Neural progenitor cell (in vitro differentiated cells): Measurements from ENCODE around the gene ZBTB46. TPM values are rescaled to one million over a fixed set of nuclear protein-coding genes. Genes with fewer than 3 reads are reported as not detected.

Experiments
- DNase-seq: peaks from one replicate; pipeline ENCODE4 v3.0.0-alpha.2; 2016; ENCODE audit warnings: low spot score
- H2AFZ ChIP-seq: fragments of 200-600 bp; sonication (generic); replicated peaks from 2 replicates; pipeline ENCODE4 v1.6.1; 2016; ENCODE audit warnings: antibody characterized with exemption
- H3F3A ChIP-seq: fragments of 200-600 bp; sonication (generic); 2 replicates; pipeline ENCODE4 v1.6.1; 2016; ENCODE audit warnings: antibody characterized with exemption, low read depth
- H3K27ac ChIP-seq: fragments of 200-600 bp; sonication (generic); 2 replicates; pipeline ENCODE4 v1.5.1; 2016; ENCODE audit warnings: mild to moderate bottlenecking
- H3K27me3 ChIP-seq: fragments of 200-600 bp; sonication (generic); 2 replicates; pipeline ENCODE4 v1.6.1; 2016; ENCODE audit warnings: mild to moderate bottlenecking, moderate library complexity
- H3K36me3 ChIP-seq: fragments of 200-600 bp; sonication (generic); 2 replicates; pipeline ENCODE4 v1.5.1; 2016
- H3K4me1 ChIP-seq: fragments of 200-600 bp; sonication (generic); 2 replicates; pipeline ENCODE4 v1.6.1; 2016; ENCODE audit warnings: mixed run types
- H3K4me2 ChIP-seq: fragments of 200-600 bp; sonication (generic); 2 replicates; pipeline ENCODE4 v1.6.1; 2016
- H3K4me3 ChIP-seq: fragments of 200-600 bp; sonication (generic); 2 replicates; pipeline ENCODE4 v1.5.1; 2016
- H3K79me2 ChIP-seq: fragments of 200-600 bp; sonication (generic); 2 replicates; pipeline ENCODE4 v1.6.1; 2016; ENCODE audit warnings: low read depth
- H3K9ac ChIP-seq: fragments of 200-600 bp; sonication (generic); 2 replicates; pipeline ENCODE4 v1.6.1; 2016
- H3K9me3 ChIP-seq: fragments of 200-600 bp; sonication (generic); 2 replicates; pipeline ENCODE4 v1.5.1; 2016; ENCODE audit warnings: low read depth
- H4K20me1 ChIP-seq: fragments of 200-600 bp; sonication (generic); 2 replicates; pipeline ENCODE4 v1.6.1; 2016; ENCODE audit warnings: low read depth
- H3K27ac Mint-ChIP-seq: 3 replicates; pipeline ENCODE4 v1.8.0; 2021; ENCODE audit warnings: mixed read lengths
- H3K27me3 Mint-ChIP-seq: 2 replicates; pipeline ENCODE4 v1.8.0; 2022; ENCODE audit warnings: low read depth, mild to moderate bottlenecking, inconsistent platforms, moderate library complexity, mixed read lengths; ENCODE audit not compliant: insufficient read depth
- H3K36me3 Mint-ChIP-seq: 3 replicates; pipeline ENCODE4 v1.8.0; 2021; ENCODE audit warnings: mixed read lengths
- H3K4me1 Mint-ChIP-seq: 3 replicates; pipeline ENCODE4 v1.8.0; 2021; ENCODE audit warnings: mixed read lengths
- H3K4me3 Mint-ChIP-seq: 3 replicates; pipeline ENCODE4 v1.8.0; 2021; ENCODE audit warnings: mild to moderate bottlenecking, moderate library complexity, mixed read lengths
- H3K9me3 Mint-ChIP-seq: 3 replicates; pipeline ENCODE4 v1.8.0; 2020; ENCODE audit warnings: mixed read lengths
- EZH2 ChIP-seq: fragments of 200-600 bp; sonication (generic); IDR thresholded peaks from 2 replicates; pipeline ENCODE4 v1.6.1; 2017; ENCODE audit warnings: antibody characterized with exemption, mild to moderate bottlenecking, moderate library complexity
- EZH2phosphoT487 ChIP-seq: fragments of 200-600 bp; sonication (generic); IDR thresholded peaks from 2 replicates; pipeline ENCODE4 v1.6.1; 2017; ENCODE audit warnings: antibody characterized with exemption
- total RNA-seq: library from RNA; depleted of rRNA; stranded (reverse); fragments of >200 nt; gene quantifications from 2 replicates; pipeline ENCODE4 v1.2.3, GENCODE V29; 2015; ENCODE audit warnings: low replicate concordance
- TF ChIP-seq, protein P1 (sequence below): fragments of 200-600 bp; sonication (generic); IDR thresholded peaks from 2 replicates; pipeline ENCODE4 v1.5.1; 2017; ENCODE audit warnings: antibody characterized with exemption, mild to moderate bottlenecking

ZBTB46 gene
- total RNA-seq, 1 donor from 2014 or later = 8.1 TPM

- Histone ChIP-seq H3K9ac (no peak overlapping the region), H3K27ac (no peak overlapping the region), H2AFZ (no peak overlapping the region), H3K27me3 (peaks cover 11% of the 10 kb centered on the region), H3K4me1 (peaks cover 24% of the 10 kb centered on the region), H3F3A (peaks cover 43% of the 10 kb centered on the region), H3K9me3 (no peaks in the 10 kb centered on the region), H3K4me2 (no peak overlapping the region), H3K36me3 (no peaks in the 10 kb centered on the region), H3K79me2 (peaks cover 8% of the 10 kb centered on the region), H3K4me3 (no peak overlapping the region), H4K20me1 (peaks cover 32% of the 10 kb centered on the region)
- H3K27ac Mint-ChIP-seq = no peak overlapping the region
- no peak for TF ChIP-seq EZH2
- TF ChIP-seq EZH2phosphoT487 = no peak
- TF ChIP-seq, protein P1, sequence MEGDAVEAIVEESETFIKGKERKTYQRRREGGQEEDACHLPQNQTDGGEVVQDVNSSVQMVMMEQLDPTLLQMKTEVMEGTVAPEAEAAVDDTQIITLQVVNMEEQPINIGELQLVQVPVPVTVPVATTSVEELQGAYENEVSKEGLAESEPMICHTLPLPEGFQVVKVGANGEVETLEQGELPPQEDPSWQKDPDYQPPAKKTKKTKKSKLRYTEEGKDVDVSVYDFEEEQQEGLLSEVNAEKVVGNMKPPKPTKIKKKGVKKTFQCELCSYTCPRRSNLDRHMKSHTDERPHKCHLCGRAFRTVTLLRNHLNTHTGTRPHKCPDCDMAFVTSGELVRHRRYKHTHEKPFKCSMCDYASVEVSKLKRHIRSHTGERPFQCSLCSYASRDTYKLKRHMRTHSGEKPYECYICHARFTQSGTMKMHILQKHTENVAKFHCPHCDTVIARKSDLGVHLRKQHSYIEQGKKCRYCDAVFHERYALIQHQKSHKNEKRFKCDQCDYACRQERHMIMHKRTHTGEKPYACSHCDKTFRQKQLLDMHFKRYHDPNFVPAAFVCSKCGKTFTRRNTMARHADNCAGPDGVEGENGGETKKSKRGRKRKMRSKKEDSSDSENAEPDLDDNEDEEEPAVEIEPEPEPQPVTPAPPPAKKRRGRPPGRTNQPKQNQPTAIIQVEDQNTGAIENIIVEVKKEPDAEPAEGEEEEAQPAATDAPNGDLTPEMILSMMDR = no peak
- H3K4me3 Mint-ChIP-seq = no peak overlapping the region
- H3K9me3 Mint-ChIP-seq = no peaks in the 10 kb centered on the region
- no peak for DNase-seq
- peaks cover 6% of the 10 kb centered on the region for H3K27me3 Mint-ChIP-seq
- peaks cover 2% of the 10 kb centered on the region for H3K4me1 Mint-ChIP-seq
- H3K36me3 Mint-ChIP-seq = peaks cover 4% of the 10 kb centered on the region
Observed at GRCh38 chr20:63742381-63743024, 88.6 kb downstream of the ZBTB46 start.

DNA sequence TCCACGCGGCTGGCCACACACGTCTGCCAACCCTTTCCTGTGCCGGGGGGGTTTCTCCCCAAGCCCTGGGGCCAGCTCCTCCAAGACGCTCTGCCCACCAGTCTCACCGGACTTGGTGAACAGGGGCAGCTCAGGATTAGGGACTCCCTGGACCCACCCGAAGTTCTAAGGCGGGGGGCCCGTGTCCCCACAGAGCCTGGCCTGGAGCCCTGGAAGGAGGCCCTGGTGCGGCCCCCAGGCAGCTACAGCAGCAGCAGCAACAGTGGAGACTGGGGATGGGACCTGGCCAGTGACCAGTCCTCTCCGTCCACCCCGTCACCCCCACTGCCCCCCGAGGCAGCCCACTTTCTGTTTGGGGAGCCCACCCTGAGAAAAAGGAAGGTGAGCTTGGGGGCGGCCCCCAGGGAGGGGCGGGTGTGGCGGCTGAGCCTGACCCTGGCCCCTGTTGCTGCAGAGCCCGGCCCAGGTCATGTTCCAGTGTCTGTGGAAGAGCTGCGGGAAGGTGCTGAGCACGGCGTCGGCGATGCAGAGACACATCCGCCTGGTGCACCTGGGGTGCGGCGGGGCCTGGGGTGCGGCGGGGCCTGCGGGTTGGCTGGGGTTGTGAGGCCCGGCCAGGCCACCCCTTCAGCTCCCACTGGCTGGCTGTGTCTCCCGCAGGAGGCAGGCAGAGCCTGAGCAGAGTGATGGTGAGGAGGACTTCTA is 89.2 kb downstream of the ZBTB46 start:
- peaks cover 8% of the 10 kb centered on the region for H3K79me2 ChIP-seq
- Mint-ChIP-seq H3K9me3 (no peaks in the 10 kb centered on the region), H3K36me3 (peaks cover 4% of the 10 kb centered on the region), H3K4me1 (peaks cover 2% of the 10 kb centered on the region), H3K4me3 (peak overlapping the region; percentile 84), H3K27me3 (peaks cover 6% of the 10 kb centered on the region), H3K27ac (no peak overlapping the region)
- H3K4me1 ChIP-seq = peaks cover 31% of the 10 kb centered on the region
- no peak for DNase-seq
- H3K27me3 ChIP-seq = peaks cover 18% of the 10 kb centered on the region
- H3K4me3 ChIP-seq = peak overlapping the region; percentile 90
- no peak overlapping the region for H3K9ac ChIP-seq
- peaks cover 38% of the 10 kb centered on the region for H4K20me1 ChIP-seq
- H3F3A ChIP-seq = peaks cover 45% of the 10 kb centered on the region
- no peak overlapping the region for H2AFZ ChIP-seq
- no peak overlapping the region for H3K27ac ChIP-seq
- TF ChIP-seq EZH2phosphoT487 = no peak
- TF ChIP-seq, protein P1 = no peak
- no peak for TF ChIP-seq EZH2
- no peaks in the 10 kb centered on the region for H3K9me3 ChIP-seq
- H3K36me3 ChIP-seq = no peaks in the 10 kb centered on the region
- peak overlapping the region; percentile 91 for H3K4me2 ChIP-seq

DNA sequence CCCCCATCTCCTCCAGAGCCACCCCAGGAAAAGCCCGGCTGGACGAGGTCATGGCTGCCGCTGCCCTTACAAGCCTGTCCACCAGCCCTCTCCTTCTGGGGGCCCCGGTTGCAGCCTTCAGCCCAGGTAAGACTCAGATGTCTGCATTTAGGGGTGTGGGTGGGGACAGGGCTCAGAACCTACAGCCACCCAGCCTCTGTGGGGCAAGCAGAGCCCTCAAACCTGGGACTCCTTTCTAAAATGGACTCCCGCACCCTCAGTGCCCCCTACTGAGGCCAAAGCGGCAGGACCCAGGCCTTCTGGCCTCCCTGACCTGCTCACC is 89.7 kb downstream of the ZBTB46 start:
- Mint-ChIP-seq H3K9me3 (no peaks in the 10 kb centered on the region), H3K27ac (no peak overlapping the region), H3K4me1 (peaks cover 2% of the 10 kb centered on the region), H3K4me3 (peak overlapping the region; percentile 84), H3K36me3 (peaks cover 4% of the 10 kb centered on the region), H3K27me3 (peaks cover 7% of the 10 kb centered on the region)
- peak overlapping the region; percentile 91 for H3K4me2 ChIP-seq
- H3F3A ChIP-seq = peaks cover 45% of the 10 kb centered on the region
- peaks cover 33% of the 10 kb centered on the region for H3K4me1 ChIP-seq
- peak overlapping the region; percentile 90 for H3K4me3 ChIP-seq
- no peak overlapping the region for H2AFZ ChIP-seq
- DNase-seq = no peak
- H3K79me2 ChIP-seq = peaks cover 8% of the 10 kb centered on the region
- H3K9ac ChIP-seq = no peak overlapping the region
- H3K9me3 ChIP-seq = no peaks in the 10 kb centered on the region
- no peak overlapping the region for H3K27ac ChIP-seq
- peaks cover 43% of the 10 kb centered on the region for H4K20me1 ChIP-seq
- TF ChIP-seq, protein P1 = no peak
- TF ChIP-seq EZH2phosphoT487 (no peak), EZH2 (no peak)
- no peaks in the 10 kb centered on the region for H3K36me3 ChIP-seq
- peaks cover 23% of the 10 kb centered on the region for H3K27me3 ChIP-seq
